H1 (cell line): ENCODE results near the gene PIBF1. TPM values are rescaled to one million over a fixed set of nuclear protein-coding genes. Genes with fewer than 3 reads are reported as not detected.

Experiments used
- CREB1 ChIP-seq: IDR thresholded peaks from 2 replicates; pipeline ENCODE4 v1.6.1; 2012; ENCODE audit warnings: inconsistent platforms
- EP300 ChIP-seq, 2 experiments: IDR thresholded peaks; 1 replicate in 1 of 2; 2 replicates in 1 of 2; pipeline ENCODE4 v1.6.1; 2011 to 2012; ENCODE audit warnings: low read depth in 2 of 2, low read length in 2 of 2, mild to moderate bottlenecking in 2 of 2, borderline replicate concordance in 1 of 2, inconsistent platforms in 1 of 2, moderate library complexity in 1 of 2
- JUN ChIP-seq: IDR thresholded peaks from 2 replicates; pipeline ENCODE4 v1.6.1; 2011; ENCODE audit warnings: low read depth, mild to moderate bottlenecking, improper control_type of control experiment, low read length
- KDM5A ChIP-seq: fragments of 200-600 bp; IDR thresholded peaks from 2 replicates; pipeline ENCODE4 v1.7.1; 2012; ENCODE audit warnings: mild to moderate bottlenecking, low read length, inconsistent platforms, mixed read lengths
- SIN3A ChIP-seq, 2 experiments: IDR thresholded peaks in 1 of 2; conservative IDR thresholded peaks in 1 of 2; 2 replicates each; pipeline ENCODE4 v1.6.1; 2011 to 2012; ENCODE audit warnings: low read length in 2 of 2, improper control_type of control experiment in 1 of 2, low read depth in 1 of 2, mild to moderate bottlenecking in 1 of 2
- SUZ12 ChIP-seq: fragments of 200-600 bp; sonication (generic); IDR thresholded peaks from 2 replicates; pipeline ENCODE4 v1.6.1; 2012; ENCODE audit warnings: mild to moderate bottlenecking, inconsistent platforms, low read length, moderate library complexity, mixed read lengths
- polyA plus RNA-seq, 7 experiments: library from polyadenylated mRNA; depleted of rRNA in 3 of 7; stranded (reverse) in 5 of 7; unstranded in 2 of 7; fragments of >200 nt in 5 of 7; fragments of 200-250 nt in 2 of 7; gene quantifications; 1 replicate in 5 of 7; 2 replicates in 1 of 7; 4 replicates in 1 of 7; pipeline versions ENCODE4 v1.2.1 to v1.2.3, GENCODE V29; 2011 to 2013; ENCODE audit warnings: missing spikeins in 2 of 7, mixed read lengths in 2 of 7
- total RNA-seq: library from RNA; stranded (reverse); fragmentation: NEBNext Ultra II Directional; extraction: Animal tissue kit (Norgen Biotek cat#: 25700); gene quantifications from 2 replicates; pipeline ENCODE4 v1.2.1, GENCODE V29; 2021

PIBF1 gene
- total and polyA plus RNA-seq, 2 of the 8 experiments (the other 6 are each of a cell fraction or from before 2014, with no cell fraction given) = 1.1 to 13.2 TPM

GRCh38 chr13:72908416-72908815 is 126.5 kb downstream of the PIBF1 start (continued):
- TF ChIP-seq KDM5A (no peak), SUZ12 (no peak), CREB1 (no peak), EP300 (IDR thresholded peaks at IDR 0.05; ENCODE audit: borderline replicate concordance in 1 of 2, low read depth in 2 of 2, low read length in 2 of 2) (no peak), JUN (no peak), SIN3A (conservative IDR thresholded peaks at IDR 0.05 in 1 of 2, IDR thresholded peaks at IDR 0.05 in 1 of 2; ENCODE audit: low read depth in 1 of 2, low read length in 2 of 2) (no peak)
- TF ChIP-seq, all 59 proteins: peak for 0
